HG02870 (cell line): Measurements from ENCODE around the gene BATF2.
"Not testable (repeated sequence)": the region's sequence is repeated elsewhere in the genome, so short reads cannot be mapped to it uniquely, and the experiment has no call there.

ENCODE experiments used
- ATAC-seq: cut with Tn5 transposase; IDR thresholded peaks from one replicate; pipeline ENCODE4 v1.9.1; 2021; ENCODE audit warnings: mild to moderate bottlenecking, moderate library complexity; ENCODE audit not compliant: unreplicated experiment

BATF2 gene

DNA sequence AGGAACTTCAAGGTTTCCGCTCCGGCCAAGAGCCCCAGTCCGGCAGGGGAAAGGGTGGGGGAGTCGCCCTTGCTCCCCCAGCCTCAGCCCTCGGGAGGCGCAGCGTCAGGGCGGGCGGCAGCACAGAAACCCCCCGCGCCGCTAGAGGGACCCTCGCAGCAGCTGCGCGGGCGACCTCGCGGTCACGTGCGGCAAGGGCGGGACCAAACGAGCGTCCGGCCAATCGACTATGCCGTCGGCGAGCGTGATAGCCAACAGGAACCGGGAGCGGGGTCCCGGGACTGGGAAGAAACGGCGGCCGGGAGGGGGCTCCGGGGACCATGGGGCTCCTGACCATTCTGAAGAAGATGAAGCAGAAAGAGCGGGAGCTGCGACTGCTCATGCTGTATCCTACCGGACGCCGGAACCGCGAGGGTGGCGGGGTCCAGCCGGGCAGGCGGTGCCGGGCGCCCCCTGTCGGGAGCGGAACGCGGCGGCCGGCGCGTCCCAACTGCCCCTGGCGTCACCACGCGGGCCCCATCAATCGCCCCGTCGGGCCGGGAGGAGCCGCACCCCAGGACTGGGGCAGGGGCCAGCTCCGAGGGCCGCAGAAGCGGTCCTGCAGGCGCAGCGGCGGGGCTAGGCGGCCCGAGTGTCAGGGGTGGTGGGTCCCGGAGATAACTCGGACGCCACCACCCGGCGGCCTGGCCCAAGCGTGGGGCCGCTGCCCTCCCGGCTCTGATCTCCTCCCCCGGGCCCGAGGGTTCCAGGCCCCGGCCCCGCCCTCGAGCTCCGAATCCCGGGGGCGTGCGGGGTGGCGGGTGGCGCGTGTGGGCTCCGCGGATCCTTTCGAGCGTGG is 17.3 kb upstream of the BATF2 start, which contains the start of gene ARL2:
Gene ARL2 (plus strand): TSS at position 273 of the 838 bp plus-strand sequence. CDS start 48 bp downstream, at position 321.
- ATAC-seq, result peak; percentile 72

DNA sequence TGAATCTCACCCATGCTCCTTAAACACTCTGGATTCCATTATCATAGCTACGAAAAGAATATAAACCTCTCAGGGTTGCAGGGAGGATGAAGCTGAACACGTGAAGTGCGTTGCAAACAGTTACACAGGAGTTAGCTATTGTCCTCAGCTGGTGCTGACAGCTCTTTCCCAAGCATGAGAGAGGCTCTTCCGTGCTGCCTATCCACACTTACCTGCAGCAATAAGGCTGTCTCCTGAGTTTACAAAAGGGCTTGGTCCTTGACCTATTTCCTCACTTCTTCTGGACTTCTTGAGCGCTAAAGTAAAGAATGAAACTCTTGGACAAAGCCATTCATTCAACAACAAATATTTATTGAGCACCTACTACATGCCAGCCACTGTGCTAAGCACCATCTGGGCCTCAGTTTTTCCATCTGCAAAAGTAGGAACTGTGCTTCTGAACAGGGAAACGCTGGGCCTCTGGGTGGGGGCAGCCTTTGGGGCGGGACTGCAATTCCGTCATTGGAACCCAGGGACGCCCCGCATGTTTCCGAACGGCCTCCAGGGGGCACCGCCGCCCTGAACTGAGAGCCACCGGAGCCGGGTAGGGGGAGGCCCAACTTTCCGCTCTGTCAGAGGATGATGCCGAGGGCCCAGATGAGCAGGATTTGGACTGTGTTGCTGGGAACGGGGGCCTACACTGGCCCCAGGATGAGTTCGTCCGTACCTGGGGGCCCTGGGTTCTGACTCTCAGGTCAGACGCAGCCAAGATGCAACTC is 16.5 kb upstream of the BATF2 start:
- peak; percentile 61 for ATAC-seq

DNA sequence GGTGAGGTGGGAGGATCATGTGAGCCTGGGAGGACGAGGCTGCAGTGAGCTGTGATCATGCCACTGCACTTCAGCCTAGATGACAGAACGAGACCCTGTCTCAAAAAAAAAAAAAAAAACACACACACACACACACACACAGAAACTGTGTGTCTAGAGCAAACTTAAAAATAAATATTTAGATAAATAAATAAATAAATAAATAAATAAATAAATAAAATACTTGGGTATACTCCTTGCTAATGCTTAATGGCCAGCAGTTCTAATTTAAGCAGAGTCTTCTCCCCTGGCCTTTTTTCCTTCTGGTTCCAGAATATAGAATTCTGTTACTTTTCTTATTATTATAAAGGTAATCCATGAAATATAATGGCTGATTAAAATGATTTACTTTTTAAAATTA is 12.1 kb upstream of the BATF2 start:
- no peak for ATAC-seq

DNA sequence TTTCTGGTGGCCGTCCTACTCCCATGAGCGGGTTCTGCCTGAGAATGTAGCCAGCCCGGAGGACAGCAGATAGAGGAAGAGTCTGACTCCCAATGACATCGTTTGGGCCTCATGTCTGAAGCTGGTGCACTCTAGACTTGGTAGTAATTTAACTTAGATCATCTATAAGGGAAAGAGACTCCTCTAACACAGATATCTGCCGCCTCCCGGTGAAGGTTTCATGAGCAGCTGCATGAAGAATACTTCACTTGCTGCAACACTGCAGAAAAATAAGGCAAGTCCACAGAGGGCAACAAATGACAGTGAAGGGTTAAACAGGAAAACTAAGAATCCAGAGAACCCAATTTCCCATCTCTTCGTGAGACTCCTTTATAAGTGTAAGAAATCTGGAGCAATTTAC is 11.2 kb upstream of the BATF2 start:
- ATAC-seq, result no peak

DNA sequence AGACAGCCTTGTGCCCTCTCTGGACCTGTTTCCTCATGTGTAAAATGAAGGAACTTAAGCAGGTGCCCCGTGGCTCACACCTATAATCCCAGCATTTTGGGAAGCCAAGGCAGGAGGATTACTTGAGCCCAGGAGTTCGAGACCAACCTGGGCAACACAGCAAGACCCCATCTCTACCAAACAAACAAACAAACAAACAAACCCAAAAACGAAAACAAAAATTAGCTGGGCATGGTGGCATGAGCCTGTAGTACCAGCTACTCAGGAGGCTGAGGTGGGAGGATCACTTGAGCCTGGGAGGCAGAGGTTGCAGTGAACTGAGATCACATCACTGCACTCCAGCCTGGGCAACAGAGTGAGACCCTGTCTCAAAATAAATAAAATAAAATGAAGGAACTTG is 7.2 kb upstream of the BATF2 start:
- ATAC-seq, result not testable (repeated sequence)

DNA sequence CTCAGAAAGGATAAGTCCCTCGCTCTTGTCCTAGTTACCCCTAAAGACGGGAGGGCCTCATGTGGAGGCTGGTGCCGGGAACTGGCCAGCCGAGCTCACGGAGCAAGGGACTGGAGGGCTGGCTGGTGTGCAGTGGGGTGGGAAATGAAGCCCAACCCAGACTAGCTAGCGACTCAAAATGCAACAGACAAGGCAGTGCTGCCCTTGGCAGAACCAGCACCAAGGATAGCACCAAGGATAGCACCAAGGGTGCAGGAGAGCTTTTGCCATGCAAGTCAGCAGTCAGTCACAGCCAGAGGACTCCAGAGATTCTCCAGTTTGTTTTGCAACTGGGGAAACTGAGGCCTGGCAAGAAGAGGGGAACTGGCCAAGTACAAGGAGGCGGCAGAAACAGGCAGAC is 6.5 kb upstream of the BATF2 start:
- no peak for ATAC-seq

DNA sequence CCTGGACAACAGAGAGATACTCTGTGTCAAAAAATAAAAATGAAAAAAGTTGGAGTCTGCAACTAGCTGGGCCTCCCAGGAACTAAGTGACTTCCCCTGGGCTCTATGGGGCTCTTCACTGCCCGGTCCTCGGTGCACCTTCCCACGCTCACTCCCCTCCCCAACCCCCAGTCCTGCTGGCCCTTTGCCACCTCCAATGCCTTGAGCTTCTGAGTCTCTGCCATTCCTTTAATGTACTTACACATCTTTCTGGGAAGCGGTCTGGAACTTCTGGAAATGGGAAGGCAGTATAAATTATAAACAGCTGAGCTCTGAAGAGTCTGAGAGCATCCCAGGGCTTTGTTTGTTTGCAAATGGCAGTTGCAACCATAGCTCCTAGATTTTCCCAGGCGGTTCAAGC is 5.9 kb upstream of the BATF2 start:
- no peak for ATAC-seq

DNA sequence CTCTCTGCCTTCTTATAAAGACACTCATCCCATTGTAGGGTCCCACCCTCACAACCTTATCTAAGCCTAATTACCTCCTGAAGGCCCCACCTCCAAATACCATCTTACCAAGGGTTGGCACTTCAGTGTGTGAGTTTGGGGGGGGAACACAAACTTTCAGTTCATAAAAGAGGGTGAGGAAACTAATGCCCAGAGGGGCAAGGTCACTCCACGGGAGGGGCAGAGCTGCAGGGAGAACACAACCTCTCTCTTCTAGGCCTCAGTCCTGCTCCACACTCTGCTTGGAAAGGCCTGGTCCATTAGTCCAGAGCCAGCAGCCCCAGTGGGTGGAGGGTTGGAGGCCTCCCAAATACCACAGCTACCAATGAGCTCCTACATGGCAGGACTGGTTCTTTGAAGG is 2.7 kb upstream of the BATF2 start:
- ATAC-seq, result no peak

DNA sequence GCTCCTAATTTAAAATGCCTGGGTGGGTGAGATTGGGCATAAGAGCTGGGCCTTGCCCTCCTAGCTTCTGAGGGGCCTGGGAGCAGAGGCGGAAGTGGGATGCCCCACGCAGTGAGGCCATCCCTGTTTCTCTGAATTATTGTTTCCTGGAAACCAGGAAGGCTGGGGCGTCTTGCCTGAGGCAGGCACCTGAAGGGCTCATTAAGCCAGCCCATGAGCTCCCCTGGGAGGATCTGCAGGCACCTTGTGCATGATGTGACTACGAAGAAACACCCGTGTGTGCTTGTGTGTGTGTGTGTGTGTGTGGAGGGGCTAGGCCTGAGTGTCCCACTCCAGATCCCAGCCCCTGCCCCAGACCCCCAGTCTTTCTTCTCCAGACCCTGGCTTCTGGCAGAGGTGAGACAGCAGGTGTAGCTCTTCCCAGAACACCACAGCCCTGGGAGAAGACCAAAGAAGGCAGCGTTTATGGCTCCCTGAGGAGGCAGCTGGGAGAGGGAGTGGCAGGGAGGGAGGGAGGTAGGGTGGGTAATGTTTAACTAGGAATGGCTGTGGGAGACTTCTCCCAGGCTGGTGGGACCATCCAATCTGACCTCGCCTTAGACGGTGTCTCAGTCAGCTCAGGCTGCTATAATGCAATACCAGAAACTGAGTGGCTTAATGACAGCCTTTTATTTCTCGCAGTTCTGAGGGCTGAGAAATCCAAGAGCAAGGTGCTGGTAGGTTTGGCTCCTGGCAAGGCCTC is 2.1 kb upstream of the BATF2 start:
- ATAC-seq, result no peak

DNA sequence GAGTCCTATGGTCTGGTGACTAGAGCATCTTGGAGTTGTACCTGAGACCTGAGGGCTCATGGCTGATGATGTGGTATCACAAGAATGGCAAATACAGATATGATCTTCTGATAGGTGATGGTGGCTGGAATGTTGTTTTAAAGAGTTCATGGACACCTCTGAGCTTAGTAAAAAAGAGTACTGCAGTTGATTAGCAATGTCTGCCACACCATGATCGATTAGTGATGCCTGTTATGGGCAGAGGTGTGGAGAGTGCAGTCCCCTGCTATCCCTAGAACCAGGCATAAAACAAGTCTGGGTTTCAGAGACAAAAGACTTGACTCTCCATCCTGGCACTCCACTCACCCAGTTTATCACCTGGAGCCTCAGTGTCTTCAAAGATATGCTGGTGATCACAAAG is 1.4 kb upstream of the BATF2 start:
- no peak for ATAC-seq

DNA sequence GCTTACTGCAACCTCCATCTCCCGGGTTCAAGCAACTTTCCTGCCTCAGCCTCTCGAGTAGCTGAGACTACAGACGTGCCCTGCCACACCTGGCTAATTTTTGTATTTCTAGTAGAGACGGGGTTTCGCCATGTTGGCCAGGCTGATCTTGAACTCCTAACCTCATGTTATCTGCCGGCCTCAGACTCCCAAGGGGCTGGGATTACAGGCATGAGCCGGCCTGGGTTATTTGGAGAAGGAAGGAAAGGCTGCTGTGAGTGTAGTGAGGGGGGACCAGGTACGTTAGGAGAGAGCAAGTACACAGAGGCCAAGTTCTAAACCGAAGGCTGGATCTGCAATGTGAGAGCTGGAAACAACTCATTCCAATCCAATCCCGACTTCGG is 453 bp downstream of the BATF2 start:
- no peak for ATAC-seq

DNA sequence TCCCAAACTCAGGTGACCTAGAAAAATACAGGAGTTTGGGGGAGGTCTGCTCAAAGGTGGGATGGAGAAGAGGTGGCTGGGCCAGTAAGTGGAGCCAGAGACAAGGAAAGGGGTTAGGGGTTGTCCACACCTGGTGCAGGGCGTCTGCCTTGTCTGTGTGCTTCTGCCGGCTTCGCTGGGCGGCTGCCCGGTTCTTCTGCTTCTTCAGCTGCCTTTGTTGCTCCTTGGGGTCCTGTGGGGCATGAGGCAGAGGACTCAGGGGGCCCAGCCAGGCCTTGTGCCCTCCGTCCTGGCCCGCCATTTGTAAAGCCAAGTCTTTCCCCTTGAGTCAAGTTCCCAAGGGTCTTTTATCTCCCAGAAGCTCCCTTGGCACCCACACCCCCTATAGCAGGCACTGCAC is 2.5 kb downstream of the BATF2 start:
- no peak for ATAC-seq

DNA sequence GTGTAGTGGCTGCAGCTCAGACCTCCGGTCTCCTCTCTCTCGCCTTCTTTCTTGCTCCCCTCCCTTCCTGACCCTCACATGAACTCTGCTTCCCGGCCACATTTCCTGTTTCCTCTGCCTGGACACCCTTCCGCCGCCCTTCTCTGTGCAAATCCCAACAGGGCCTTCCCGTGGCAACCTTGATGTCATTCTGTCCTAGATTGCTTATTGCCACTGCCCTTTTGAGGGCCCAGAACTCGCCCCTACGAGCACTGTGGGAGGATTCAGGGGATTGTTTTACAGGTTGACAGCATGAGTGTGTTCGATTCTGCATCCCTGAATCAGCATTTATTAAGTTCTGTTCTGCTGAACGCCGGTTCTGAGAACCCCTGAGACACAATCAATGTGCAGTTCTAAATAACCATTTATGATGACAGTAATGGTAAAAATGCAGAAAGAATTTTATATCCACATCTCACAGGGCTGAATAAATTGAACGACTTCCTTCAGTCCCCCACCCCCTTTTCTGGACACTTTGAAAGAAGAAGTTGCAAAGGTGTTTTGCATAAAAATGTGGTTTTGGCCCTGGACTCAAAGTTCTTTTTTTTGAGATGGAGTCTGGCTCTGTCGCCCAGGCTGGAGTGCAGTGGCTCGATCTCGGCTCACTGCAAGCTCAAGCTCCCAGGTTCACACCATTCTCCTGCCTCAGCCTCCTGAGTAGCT is 6.4 kb downstream of the BATF2 start:
- ATAC-seq, result no peak

DNA sequence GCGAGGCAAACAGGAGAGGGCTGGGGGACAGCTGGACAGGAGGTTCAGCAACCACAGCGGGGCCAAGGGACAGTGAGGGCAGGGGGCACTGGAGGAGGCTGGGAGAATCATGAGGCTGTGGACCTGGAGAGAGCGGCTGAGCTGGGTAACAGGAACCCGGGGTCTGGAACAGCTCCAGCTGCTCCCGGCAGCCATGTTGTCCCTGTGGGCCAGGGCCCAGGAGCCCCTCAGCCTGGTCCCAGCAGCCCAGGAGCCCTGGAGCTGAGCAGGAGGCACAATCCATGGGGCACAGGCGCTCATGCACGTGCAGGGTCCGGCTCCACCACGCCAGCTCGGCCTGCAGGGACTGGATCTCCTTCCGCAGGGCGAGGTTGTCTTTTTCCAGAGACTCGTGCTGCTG is 7.4 kb downstream of the BATF2 start:
- ATAC-seq, result no peak

DNA sequence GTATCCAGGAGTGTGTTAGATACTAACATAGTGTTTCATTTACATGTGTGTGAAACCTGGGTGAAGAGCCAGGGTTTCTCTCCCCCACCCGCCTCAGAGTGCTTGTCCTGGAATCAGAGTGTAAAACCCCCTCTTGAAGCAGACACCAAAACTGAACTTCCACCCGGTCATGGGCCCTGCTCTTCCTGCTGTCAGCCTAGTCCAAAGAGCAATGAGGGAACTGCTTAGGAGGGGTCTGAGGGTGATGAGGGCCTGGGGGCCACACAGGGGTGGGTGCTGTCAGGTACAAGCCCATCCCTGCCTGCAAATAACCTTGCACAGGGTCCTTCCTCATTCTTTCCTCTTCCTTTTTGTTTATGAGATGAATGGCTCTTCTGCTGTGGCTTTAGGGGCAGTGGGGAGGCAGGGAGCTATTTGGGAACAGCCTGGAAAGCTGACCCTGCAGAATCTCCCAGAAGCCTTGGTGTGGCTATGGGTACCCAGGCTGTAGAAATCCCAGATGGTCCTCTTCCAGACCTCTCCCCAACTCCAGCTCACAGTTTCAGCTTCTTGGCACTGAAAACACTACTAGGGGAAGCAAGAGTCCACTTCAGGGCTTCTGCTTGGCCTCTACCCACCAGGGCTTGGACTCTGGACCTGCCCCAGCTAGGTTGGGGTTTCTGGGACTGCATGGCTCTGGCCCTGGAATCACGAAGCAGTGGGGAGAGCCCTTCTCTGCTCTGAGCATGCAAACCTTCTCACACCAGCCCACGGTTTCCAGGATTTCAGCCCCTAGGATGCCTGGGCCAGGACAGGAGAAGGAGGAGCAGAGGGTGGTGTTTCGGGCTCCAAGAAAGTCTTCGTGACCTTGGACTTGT is 8.5 kb downstream of the BATF2 start:
- no peak for ATAC-seq

DNA sequence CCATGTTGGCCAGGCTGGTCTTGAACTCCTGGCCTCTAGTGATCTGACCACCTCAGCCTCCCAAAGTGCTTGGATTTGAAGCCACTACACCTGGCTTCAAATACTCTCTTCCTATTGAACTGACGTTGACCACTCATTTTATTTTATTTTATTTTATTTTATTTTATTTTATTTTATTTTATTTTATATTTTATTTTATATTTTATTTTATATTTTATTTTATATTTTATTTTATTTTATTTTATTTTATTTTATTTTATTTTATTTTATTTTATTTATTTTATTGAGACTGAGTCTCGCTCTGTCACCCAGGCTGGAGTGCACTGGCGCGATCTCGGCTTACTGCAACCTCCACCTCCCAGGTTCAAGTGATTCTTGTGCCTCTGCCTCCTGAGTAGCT is 13.4 kb downstream of the BATF2 start:
- not testable (repeated sequence) for ATAC-seq

DNA sequence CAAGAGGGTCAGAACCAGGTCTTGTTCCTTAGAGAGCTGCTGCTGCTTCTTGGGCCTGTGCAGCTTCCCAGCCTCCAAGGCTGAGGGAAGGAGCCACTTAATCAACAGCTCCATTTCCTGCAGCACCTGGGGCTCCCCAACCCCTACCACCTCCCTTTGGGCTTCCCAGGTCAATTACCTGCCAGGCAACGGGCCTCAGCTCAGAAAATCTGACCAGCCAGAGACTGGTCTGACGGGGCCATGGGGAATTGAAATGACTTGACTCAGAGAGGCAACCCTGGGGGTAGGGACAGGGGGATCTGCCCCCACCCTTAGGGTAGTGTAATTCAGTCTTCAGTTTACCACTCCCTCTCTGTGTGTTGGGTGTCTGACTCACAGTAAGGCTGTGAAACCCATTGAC is 20.1 kb downstream of the BATF2 start:
- no peak for ATAC-seq

DNA sequence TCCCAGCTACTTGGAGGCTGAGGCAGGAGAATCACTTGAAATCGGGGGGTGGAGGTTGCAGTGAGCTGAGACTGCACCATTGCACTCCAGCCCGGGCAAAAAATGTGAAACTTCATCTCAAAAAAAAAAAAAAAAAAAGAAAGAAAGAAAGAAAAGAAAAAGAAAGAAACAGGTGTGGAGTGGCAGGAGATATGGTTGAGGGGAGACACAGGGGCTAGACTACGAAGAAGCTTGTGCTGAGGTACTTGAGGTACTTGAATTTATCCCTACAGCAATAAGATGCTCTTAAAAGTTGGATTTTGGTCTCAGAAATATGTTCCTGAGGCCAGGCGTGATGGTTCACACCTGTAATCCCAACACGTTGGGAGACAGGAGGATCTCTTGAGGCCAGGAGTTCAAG is 22.6 kb downstream of the BATF2 start:
- ATAC-seq, result no peak

DNA sequence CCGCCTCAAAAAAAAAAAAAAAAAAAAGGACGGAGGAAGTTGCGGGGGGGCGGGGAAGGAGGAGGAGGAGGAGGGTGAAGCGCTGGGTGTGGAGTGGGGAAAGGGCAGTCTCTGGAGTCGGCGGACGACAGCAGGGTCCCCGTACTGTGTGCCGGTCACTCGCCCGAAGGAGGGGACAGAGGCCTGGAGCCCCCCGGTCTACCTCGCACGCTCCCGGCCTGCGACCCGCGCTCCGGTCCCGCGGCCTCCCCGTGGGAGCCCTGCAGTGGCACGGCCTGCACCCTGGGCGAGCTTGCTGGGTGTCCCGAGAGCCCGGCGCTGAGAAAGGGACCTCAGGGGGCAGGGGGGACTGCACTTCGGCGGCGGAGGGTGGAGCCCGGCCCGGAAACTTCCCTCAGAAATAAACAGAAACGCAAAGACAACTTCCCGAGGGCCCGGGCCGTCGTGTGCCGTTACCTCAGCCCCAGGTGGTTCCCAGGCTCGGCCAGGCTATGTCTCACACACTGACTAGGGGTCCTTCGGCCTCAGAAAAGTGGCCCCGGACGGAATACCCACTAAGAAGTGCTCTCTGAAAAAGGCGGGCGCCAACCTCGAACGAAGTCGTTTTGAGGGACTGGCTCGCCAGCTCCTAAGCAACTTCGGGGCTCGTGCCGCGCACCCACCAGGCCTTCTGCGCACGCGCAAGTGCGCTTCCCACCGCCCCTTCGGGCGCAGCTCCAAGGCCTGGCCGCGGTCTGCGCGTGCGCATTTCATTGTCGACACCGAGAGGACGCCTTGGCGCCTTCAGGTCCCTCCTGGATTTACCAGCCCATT is 25.1 kb downstream of the BATF2 start, which contains the start of gene MAJIN:
Gene MAJIN (minus strand): TSS at position 688 of the 813 bp plus-strand sequence. CDS start 12,703 bp downstream, outside the sequence.
- ATAC-seq, result no peak
